GM19397 (cell line): ENCODE measurements around the gene DPP6.

Experiments used
- ATAC-seq: cut with Tn5 transposase; IDR thresholded peaks from one replicate; pipeline ENCODE4 v1.9.1; 2021; ENCODE audit warnings: mild to moderate bottlenecking, moderate library complexity; ENCODE audit not compliant: unreplicated experiment

The DPP6 gene

GRCh38 chr7:154783281-154783909, 731.2 kb downstream of the DPP6 start:
- no peak for ATAC-seq

DNA sequence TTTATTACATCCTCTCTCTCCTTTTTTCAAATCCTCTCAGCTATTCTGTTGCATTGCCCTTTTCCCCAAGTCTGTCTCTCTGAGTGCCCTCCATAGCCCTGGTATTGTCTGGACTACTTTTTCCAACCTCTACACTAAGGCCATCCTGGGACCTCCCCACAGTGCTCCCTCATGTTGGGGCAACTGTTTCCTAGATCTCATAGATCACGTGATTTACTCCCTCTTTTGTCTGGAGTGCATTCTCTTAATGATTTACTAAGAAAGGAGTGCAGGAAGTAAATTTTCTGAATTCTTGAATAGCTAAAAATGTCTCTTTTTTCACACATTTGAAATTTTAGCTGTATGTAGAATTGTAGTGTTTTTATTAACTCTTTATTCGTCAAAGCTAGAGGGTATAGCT, 733.7 kb downstream of the DPP6 start:
- no peak for ATAC-seq

DNA sequence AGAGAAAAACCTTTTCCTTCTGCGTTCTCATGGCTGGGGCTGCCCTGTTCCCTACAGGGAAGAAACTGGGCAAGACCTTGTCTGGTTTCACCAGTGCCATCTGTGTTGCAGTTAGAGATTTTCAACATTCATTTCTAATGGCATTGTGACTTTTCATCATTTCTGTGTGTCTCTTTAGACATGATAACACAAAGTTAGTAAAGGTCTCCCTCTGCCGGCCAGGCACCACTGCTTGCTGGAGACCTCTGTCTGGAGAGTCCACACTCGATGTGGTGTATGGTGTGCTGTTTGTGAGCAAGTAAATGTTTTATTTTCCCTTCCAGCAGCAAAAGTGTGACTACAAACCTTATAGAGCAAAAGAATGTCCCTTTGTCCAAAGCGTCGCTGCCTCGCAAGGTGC, 737.2 kb downstream of the DPP6 start:
- ATAC-seq: no peak

DNA sequence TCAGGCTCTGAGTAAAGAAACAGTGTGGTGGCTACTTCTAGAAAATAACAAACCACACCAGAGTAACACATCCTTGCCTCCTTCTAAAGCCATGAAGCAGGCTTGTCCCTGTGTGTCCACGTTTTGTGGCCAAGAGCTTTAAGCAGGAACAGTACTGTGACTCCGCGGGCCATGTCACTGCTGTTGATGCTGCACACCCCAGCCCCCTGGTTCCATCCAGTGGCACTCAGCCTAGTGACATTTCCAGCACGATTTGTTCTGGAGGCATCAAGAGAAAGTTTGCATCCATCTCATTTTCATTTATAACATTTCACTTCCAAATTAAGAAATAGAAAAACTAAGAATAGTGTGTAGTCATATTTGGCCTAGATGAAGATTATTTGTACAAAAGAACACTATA, 739.4 kb downstream of the DPP6 start:
- ATAC-seq: no peak

DNA sequence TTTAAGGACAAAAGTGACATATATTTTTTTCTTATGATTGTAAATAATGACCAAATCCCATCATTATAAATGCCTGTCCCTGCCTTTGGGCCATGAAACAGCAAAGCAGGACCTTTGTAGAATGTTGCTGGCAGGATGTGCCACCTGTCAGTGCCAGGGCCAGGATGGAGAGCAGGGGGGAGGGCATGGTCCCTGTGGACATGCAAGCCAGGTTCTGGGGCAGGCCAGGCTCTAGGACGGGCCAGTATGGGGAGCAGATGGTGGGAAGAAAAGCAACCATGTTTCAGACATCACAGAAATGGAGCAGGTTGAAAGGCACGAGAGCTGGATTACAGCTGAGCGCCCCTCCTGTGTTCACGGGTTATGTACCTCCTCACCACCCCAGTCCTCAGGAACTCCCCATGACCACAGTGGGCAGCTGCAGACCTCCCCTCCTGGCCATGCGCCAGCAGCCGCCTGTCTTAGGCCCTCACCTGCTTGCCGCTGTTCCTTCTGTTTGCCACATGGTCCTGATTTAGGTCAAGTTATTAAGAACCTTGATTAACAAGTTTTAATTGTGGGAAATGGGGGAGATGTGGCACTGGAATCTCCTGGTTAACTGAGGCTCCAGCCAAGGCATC, 740.3 kb downstream of the DPP6 start:
- ATAC-seq: no peak

- peak; percentile 60 for ATAC-seq
Observed at GRCh38 chr7:154794147-154794780, 742.1 kb downstream of the DPP6 start.

- ATAC-seq: no peak
Observed at GRCh38 chr7:154795014-154795413, 742.8 kb downstream of the DPP6 start.

GRCh38 chr7:154795437-154795836, 743.2 kb downstream of the DPP6 start:
- ATAC-seq: no peak

- ATAC-seq: no peak
Observed at GRCh38 chr7:154804449-154804848, 752.3 kb downstream of the DPP6 start.

- no peak for ATAC-seq
Observed at GRCh38 chr7:154812027-154812426, 759.8 kb downstream of the DPP6 start.

DNA sequence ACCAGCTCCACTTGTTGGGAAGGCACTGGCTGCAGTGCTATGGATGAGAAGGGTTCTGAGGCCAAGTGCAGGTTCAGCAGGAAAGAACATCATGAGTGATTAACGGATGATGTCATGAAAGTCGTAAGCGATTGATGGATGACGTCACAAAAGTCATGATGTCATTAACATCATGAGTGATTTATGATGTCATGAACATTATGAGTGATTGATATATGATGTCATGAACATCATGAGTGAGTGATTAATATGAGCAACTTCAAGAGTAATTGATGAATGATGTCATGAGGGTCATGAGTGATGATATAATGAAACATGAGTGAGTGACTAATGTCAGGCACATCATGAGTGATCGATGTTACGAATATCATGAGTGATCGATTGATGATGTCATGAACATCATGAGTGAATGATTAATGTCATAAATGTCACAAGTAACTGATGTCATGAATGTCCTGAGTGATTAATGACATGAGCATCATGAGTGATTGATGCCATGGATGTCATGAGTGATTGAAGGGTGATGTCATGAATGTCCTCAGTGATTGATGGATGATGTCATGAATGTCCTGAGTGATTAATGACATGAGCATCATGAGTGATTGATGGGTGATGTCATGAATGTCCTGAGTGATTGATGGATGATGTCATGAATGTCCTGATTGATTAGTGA, 765.2 kb downstream of the DPP6 start:
- no peak for ATAC-seq

GRCh38 chr7:154827007-154827406, 774.8 kb downstream of the DPP6 start:
- ATAC-seq: no peak

GRCh38 chr7:154832557-154833138, 780.5 kb downstream of the DPP6 start:
- no peak for ATAC-seq

- no peak for ATAC-seq
Observed at GRCh38 chr7:154836021-154836448, 783.8 kb downstream of the DPP6 start.

- no peak for ATAC-seq
Observed at GRCh38 chr7:154837087-154837486, 784.9 kb downstream of the DPP6 start.

DNA sequence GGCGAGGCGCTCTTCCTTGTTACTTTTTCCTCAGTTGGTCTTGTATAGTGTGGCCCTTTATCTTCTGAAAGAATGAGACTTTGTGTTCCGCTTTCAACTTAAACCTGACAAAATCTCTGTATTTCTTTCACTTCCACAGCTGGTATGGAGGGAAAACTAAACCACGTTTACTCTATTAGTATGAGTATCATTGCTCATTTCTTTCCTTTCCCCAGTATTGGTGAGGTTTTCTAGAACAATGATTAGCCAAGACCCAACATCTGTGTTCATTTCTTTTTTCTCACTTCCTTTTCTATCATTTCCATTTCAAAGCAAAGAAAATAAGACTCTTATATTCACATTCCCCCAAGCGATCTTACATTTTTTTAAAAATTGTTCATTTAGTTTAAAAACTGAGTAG, 785.4 kb downstream of the DPP6 start:
- ATAC-seq: peak; percentile 90

- no peak for ATAC-seq
Observed at GRCh38 chr7:154840086-154840485, 787.9 kb downstream of the DPP6 start.

DNA sequence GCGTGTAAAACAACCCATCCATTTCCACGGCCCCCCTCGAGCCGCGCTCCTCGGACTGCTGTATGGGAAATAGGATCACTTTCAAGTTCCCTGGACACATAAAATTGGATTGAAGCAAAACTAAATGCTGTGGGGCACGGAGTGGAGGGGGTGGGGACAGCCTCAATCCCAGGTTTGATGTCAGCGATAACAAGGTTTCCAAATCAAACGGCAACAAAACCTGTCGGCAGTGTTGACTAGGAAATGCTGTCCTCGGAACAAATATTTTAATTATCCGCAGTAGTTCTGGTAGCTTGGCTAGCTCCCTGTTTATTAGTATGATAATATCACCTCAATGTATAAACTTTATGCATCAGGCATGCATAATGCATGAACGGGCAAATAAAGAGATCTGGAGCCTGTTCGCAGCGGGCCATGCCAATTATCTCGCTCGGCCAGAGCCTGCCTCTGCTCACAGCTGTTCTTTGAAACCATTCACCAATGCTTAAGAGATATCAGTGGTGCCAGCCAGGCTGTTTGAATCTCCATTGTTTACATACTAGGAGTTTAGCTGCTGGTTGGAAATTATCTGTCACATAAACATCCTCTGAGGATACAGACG, 789.6 kb downstream of the DPP6 start:
- no peak for ATAC-seq

- ATAC-seq: no peak
Observed at GRCh38 chr7:154842591-154842990, 790.4 kb downstream of the DPP6 start.

GRCh38 chr7:154843670-154844237, 791.6 kb downstream of the DPP6 start:
- ATAC-seq: no peak

- no peak for ATAC-seq
Observed at GRCh38 chr7:154844499-154844898, 792.3 kb downstream of the DPP6 start.
